LNCAP (cell line): Measurements from ENCODE around the gene EDIL3.

ENCODE experiments used
- TF ChIP-seq, protein P1 (sequence below): fragments of 450-650 bp; IDR thresholded peaks from 2 replicates; pipeline ENCODE4 v1.5.1; 2017; ENCODE audit warnings: mild to moderate bottlenecking

The EDIL3 gene

GRCh38 chr5:84304599-84304998, 80.1 kb downstream of the EDIL3 start:
- TF ChIP-seq, protein P1, sequence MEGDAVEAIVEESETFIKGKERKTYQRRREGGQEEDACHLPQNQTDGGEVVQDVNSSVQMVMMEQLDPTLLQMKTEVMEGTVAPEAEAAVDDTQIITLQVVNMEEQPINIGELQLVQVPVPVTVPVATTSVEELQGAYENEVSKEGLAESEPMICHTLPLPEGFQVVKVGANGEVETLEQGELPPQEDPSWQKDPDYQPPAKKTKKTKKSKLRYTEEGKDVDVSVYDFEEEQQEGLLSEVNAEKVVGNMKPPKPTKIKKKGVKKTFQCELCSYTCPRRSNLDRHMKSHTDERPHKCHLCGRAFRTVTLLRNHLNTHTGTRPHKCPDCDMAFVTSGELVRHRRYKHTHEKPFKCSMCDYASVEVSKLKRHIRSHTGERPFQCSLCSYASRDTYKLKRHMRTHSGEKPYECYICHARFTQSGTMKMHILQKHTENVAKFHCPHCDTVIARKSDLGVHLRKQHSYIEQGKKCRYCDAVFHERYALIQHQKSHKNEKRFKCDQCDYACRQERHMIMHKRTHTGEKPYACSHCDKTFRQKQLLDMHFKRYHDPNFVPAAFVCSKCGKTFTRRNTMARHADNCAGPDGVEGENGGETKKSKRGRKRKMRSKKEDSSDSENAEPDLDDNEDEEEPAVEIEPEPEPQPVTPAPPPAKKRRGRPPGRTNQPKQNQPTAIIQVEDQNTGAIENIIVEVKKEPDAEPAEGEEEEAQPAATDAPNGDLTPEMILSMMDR = no peak

- TF ChIP-seq, protein P1 = no peak
Measured at GRCh38 chr5:84303315-84303714, 81.4 kb downstream of the EDIL3 start.

DNA sequence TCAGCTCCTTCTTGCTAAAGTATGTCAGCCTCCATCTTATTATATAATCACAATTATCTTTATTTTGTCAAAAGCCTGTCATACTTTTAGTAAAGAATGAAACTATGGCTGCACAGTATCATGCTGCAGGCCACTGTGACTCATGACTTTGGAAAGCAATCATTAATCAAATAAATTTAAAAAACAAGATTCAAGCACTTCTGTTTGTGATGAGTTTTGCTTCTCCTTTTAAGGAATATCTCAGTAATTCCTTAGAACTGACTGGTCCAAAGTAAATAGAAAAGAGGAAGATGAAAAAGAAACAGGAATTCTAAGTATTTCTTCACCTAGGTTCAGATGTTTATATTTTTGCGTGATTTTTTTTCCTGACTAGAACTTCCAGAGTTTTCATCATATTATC, 83.1 kb downstream of the EDIL3 start:
- TF ChIP-seq, protein P1 = no peak

DNA sequence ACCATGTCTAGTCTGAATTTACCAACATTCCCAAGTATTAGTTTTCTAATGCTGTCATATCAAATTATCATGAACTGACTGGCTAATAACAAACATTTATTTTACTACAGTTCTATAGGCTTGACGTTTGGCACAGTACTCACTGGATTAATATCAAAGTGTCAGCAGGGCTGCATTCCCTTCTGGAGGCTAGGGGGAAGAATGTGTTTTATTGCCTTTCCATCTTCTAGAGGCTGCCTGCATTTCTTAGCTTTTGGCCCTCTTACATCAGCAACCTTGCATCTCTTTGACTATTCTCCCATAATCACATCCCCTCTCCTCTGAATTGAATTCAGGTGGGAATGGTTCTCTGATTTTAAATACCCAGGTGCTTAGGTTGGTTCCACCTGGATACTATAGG, 84.7 kb downstream of the EDIL3 start:
- TF ChIP-seq, protein P1 = no peak

DNA sequence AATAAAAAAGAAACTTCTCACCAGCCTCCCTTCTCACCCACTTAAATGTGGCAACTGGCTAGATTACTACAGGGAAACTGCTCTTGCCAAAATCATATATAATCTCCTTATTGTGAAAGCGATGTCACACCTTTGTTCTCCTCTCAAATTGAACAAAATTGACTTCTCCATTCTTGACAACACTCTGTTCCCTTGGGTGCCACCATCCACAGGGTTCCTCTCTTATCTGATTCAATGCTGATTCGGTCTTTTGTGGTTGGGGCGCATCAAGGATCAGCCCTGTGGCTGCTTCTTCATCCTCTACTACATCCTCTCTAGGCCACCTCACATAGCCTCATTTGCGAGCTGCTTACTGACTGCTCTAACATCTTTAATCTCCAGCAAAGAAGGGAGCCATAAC, 86.1 kb downstream of the EDIL3 start:
- TF ChIP-seq, protein P1 = no peak

DNA sequence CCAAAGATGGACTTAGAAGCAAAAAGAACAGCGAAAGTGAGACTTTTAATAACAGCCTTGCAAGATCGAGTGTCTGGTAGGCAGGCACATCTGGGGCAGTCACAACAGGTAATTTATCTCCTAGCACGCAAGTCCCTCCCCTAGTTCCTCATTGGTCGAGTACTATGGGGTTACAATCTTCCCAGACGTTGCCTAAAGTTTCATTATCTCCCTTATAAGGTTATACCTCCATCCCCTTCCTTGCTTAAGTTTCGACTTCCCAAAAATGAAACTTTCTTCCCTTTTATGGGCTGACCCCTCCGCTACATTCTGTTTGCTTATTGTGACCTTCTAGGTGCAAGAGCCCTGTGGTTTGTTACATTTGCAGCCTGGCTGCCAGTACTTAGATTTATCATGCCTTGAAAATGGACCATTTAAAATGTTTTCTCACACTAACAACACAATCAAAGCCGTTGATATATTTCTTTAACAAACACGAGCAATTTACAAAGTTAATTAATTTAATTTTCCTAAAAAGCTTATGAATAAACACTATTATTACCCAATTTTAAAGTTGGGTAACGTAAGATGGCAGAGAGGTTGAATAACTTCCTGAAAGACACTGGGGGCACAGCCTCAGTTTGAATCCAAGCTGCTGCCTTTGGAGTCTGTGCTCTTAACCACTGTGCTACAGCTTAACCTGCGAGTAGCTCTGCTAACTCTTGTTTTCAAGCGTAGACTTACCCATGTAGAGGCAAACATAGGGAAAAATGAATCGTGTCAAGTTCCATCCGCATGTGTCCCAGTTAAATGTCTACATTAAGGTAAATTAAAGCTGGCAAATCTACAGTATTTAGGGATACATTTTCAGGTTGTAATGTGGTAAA, 91.7 kb downstream of the EDIL3 start:
- TF ChIP-seq, protein P1 = no peak

GRCh38 chr5:84292000-84292642, 92.6 kb downstream of the EDIL3 start:
- TF ChIP-seq, protein P1 = no peak
